Glutamatergic neuron (in vitro differentiated cells): ENCODE measurements around the gene TMEM225B. TPM values are rescaled to one million over a fixed set of nuclear protein-coding genes. Genes with fewer than 3 reads are reported as not detected.

Experiments used
- DNase-seq: peaks from one replicate; pipeline ENCODE4 v3.0.0; 2022
- H3K27ac Mint-ChIP-seq: one replicate; pipeline ENCODE4 v1.8.0; 2020; ENCODE audit warnings: mild to moderate bottlenecking, mixed read lengths, inconsistent platforms; ENCODE audit not compliant: unreplicated experiment
- H3K27me3 Mint-ChIP-seq: one replicate; pipeline ENCODE4 v1.8.0; 2020; ENCODE audit warnings: mild to moderate bottlenecking, moderate library complexity, mixed read lengths, inconsistent platforms; ENCODE audit not compliant: unreplicated experiment
- H3K36me3 Mint-ChIP-seq: one replicate; pipeline ENCODE4 v1.8.0; 2020; ENCODE audit warnings: mild to moderate bottlenecking, mixed read lengths, inconsistent platforms; ENCODE audit not compliant: unreplicated experiment
- H3K4me1 Mint-ChIP-seq: one replicate; pipeline ENCODE4 v1.8.0; 2020; ENCODE audit warnings: mild to moderate bottlenecking, low read depth, mixed read lengths, inconsistent platforms; ENCODE audit not compliant: unreplicated experiment
- H3K4me3 Mint-ChIP-seq: one replicate; pipeline ENCODE4 v1.8.0; 2020; ENCODE audit warnings: mild to moderate bottlenecking, mixed read lengths, inconsistent platforms; ENCODE audit not compliant: unreplicated experiment
- H3K9me3 Mint-ChIP-seq: one replicate; pipeline ENCODE4 v1.8.0; 2020; ENCODE audit warnings: mild to moderate bottlenecking, moderate library complexity, mixed read lengths, inconsistent platforms; ENCODE audit not compliant: unreplicated experiment
- CTCF ChIP-seq: fragments of 200-600 bp; sonication (generic); IDR thresholded peaks from one replicate; pipeline ENCODE4 v1.5.0; 2021; ENCODE audit not compliant: partially characterized antibody, unreplicated experiment
- total RNA-seq: library from RNA; stranded (reverse); fragmentation: NEBNext Ultra II Directional; extraction: Animal tissue kit (Norgen Biotek cat#: 25700); gene quantifications from one replicate; pipeline ENCODE4 v1.2.1, GENCODE V29; 2021; ENCODE audit not compliant: unreplicated experiment

TMEM225B gene
- total RNA-seq, 1 donor from 2014 or later = 0.66 TPM

GRCh38 chr7:99554939-99555338 lies 43.1 kb upstream of the TMEM225B start:
- H3K4me3 Mint-ChIP-seq = no peak overlapping the region
- H3K4me1 Mint-ChIP-seq = peaks cover 10% of the 10 kb centered on the region
- H3K27ac Mint-ChIP-seq = peak overlapping the region; percentile 1

DNA sequence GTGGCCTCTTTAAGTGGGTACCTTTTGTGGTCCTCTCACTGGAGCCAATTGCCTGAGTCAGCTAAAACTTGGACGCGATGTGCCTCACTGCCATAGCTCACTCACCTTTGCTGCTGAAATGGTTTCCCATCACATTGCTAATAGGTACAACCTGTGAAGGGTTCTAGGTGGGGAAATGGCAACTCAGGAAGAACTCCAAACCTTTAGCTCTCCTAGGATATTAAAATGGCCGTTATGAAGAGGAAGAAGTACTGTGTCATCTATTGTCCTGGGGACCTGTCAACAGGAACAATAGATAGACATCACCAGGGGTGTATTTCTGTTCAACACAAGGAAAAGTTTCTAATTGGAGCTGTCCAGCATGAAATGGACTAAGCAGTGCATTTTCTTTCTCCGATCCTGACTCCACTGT lies 40.9 kb upstream of the TMEM225B start:
- TF ChIP-seq CTCF = no peak
- peaks cover 12% of the 10 kb centered on the region for H3K4me1 Mint-ChIP-seq
- H3K27ac Mint-ChIP-seq = peak overlapping the region; percentile 100
- peak overlapping the region; percentile 97 for H3K4me3 Mint-ChIP-seq
- no peak for DNase-seq
- peaks cover 15% of the 10 kb centered on the region for H3K9me3 Mint-ChIP-seq
- H3K27me3 Mint-ChIP-seq = peaks cover 11% of the 10 kb centered on the region
- H3K36me3 Mint-ChIP-seq = peaks cover 3% of the 10 kb centered on the region

More at GRCh38 chr7:99554939-99555338, 43.1 kb upstream of the TMEM225B start:
- H3K36me3 Mint-ChIP-seq = no peaks in the 10 kb centered on the region
- no peak for TF ChIP-seq CTCF
- DNase-seq = no peak
- H3K27me3 Mint-ChIP-seq = peaks cover 11% of the 10 kb centered on the region
- peaks cover 19% of the 10 kb centered on the region for H3K9me3 Mint-ChIP-seq

DNA sequence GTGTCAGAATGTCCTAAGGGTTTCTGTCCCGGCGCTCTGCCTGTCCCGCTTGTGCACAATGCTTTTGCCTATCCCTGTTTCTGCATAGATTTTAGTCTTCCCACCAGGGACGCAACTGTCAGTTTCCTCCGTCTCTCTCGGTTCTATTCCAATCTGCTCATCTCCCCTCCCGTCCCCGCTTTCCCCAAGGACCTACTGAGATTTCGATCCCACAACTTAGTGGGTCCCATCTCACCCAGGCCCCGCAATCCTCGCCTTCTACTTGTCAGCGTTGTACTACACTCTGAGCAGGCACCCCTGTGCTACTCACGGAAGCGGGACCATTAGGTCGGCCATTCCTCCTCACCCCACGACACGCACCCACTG lies 40.1 kb upstream of the TMEM225B start:
- Mint-ChIP-seq H3K9me3 (peaks cover 14% of the 10 kb centered on the region), H3K4me1 (peaks cover 8% of the 10 kb centered on the region), H3K36me3 (peaks cover 10% of the 10 kb centered on the region), H3K4me3 (peak overlapping the region; percentile 97), H3K27me3 (peaks cover 11% of the 10 kb centered on the region), H3K27ac (peak overlapping the region; percentile 100)
- DNase-seq = no peak
- TF ChIP-seq CTCF = no peak

DNA sequence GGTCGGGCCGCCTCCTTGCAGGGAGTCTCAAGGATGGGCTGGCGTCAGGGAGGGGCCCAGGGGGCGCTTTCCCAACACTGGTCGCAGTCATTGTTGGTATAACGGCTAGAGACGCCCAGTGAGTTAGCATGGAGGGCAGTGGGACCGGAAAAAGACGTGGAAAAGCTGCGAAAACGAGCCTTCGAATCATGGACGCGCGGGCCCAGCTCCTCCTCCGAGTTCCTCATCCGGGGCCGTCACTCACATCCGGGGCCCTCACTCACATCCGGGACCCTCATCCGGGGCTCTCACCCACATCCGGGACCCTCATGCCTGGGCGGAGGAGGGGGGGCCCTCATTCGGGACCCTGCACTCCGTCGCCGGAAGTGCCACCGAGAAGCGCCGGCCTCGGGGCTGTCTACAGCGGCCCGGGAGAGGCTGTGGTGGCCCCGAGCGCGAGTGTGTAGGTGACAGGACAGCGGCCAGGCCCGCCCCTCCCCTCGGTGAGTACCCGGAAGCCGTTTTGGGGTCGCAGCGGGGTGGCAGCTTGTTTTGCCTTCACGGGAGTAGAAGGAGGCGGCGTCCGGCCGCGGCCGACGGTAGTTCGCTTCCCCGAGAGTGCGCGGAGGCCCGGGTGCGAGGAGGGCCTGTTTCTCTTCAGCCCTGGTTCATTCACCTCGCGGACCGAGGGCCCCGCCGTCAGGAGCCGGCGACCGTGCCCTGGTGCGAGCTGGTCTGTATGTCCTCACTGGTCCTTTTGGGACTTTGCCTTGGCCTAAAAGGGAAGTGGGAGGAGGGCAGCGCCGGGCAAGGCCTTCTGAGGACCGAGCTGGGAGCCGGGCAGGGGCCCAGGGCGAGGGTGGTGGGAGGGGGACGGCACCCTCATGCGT lies 39.5 kb upstream of the TMEM225B start, which contains the start of gene ZNF655:
ZNF655 (plus strand) TSS at position 337 of the 869 bp plus-strand sequence. CDS start 1,918 bp downstream, outside the sequence.
- peaks cover 8% of the 10 kb centered on the region for H3K4me1 Mint-ChIP-seq
- peak; percentile 99 for DNase-seq
- H3K36me3 Mint-ChIP-seq = peaks cover 10% of the 10 kb centered on the region
- peak within 1 kb of the TSS; percentile 100 for H3K27ac Mint-ChIP-seq
- H3K27me3 Mint-ChIP-seq = peaks cover 11% of the 10 kb centered on the region
- H3K9me3 Mint-ChIP-seq = peaks cover 14% of the 10 kb centered on the region
- H3K4me3 Mint-ChIP-seq = peak within 1 kb of the TSS; percentile 97
- TF ChIP-seq CTCF = no peak
